Kidney (tissue), 14 donors: Measurements from ENCODE around the gene MLXIPL. TPM values are rescaled to one million over a fixed set of nuclear protein-coding genes. Genes with fewer than 3 reads are reported as not detected.

ENCODE experiments used
- DNase-seq, 5 donors: peaks; one replicate each; pipeline ENCODE4 v3.0.0-alpha.2; 2013 to 2020
- FAIRE-seq: peaks from 2 replicates; lab custom pipeline; 2012; peaks lifted over from hg19 to GRCh38; lab: Jason Lieb, UNC
- H3K27ac ChIP-seq, 2 donors: one replicate each; pipeline ENCODE4 v1.7.0; 2013; ENCODE audit warnings: low read depth in 2 of 2, low read length in 2 of 2, inconsistent platforms in 1 of 2
- H3K27me3 ChIP-seq: one replicate; pipeline ENCODE4 v1.7.1; 2013; ENCODE audit warnings: low read length, inconsistent platforms; ENCODE audit not compliant: control insufficient read depth, insufficient read depth
- H3K36me3 ChIP-seq, 3 donors: one replicate each; pipeline versions ENCODE4 v1.7.0 to v1.7.1; 2013; ENCODE audit warnings: low read length in 3 of 3, control low read depth in 1 of 3, inconsistent platforms in 1 of 3; ENCODE audit not compliant: insufficient read depth in 3 of 3, control insufficient read depth in 2 of 3
- H3K4me1 ChIP-seq, 3 donors: one replicate each; pipeline versions ENCODE4 v1.7.0 to v1.7.1; 2013; ENCODE audit warnings: low read length in 3 of 3, inconsistent platforms in 1 of 3, low read depth in 1 of 3; ENCODE audit not compliant: control insufficient read depth in 2 of 3, insufficient read depth in 2 of 3
- H3K4me3 ChIP-seq, 3 donors: one replicate each; pipeline versions ENCODE4 v1.7.0 to v1.8.1; 2013; ENCODE audit warnings: low read length in 3 of 3, control low read depth in 1 of 3, inconsistent platforms in 1 of 3
- H3K9ac ChIP-seq, 3 donors: one replicate each; pipeline versions ENCODE4 v1.7.0 to v1.7.1; 2013; ENCODE audit warnings: low read length in 3 of 3, control low read depth in 1 of 3, inconsistent platforms in 1 of 3
- H3K9me3 ChIP-seq, 3 donors: one replicate each; pipeline versions ENCODE4 v1.7.0 to v1.7.1; 2013; ENCODE audit warnings: low read length in 3 of 3, control low read depth in 1 of 3, inconsistent platforms in 1 of 3; ENCODE audit not compliant: control insufficient read depth in 2 of 3, insufficient read depth in 1 of 3
- CTCF ChIP-seq: IDR thresholded peaks from 3 replicates; pipeline ENCODE4 v1.5.1; 2012; ENCODE audit warnings: mild to moderate bottlenecking, moderate library complexity, borderline replicate concordance; ENCODE audit not compliant: insufficient read depth; ENCODE audit errors: extremely low read depth
- intact Hi-C: fragments of 100-400 bp; cut with DNase I; formaldehyde crosslinking; loops from one replicate; pipeline ENCODE4 v1.11.1; 2022
- polyA plus RNA-seq: library from polyadenylated mRNA; stranded (reverse); fragments of 350-450 nt; fragmentation: Illumina TruSeq; extraction: RNeasy Lipid Tissue Mini Kit (QIAGEN cat#74804); gene quantifications from one replicate; pipeline ENCODE4 v1.2.3, GENCODE V29; 2014; ENCODE audit warnings: low read depth, low replicate concordance; ENCODE audit not compliant: insufficient read depth
- total RNA-seq: library from RNA; stranded (reverse); fragmentation: NEBNext Ultra II Directional; extraction: Animal tissue kit (Norgen Biotek cat#: 25700); gene quantifications from one replicate; pipeline ENCODE4 v1.2.1, GENCODE V29; 2021
- donor health status: control.
- donor health status: control.
- donor health status: control.
- donor health status: control.
- donor health status: control.
- donor health status: DM: yes; HTN: yes; CAD: no.
- donor health status: Normal renal cell carcinoma (clear cell type).

Gene MLXIPL
- total and polyA plus RNA-seq, 2 donors from 2014 or later, result 26.2 to 27.9 TPM

GRCh38 chr7:73547841-73548240, 76.5 kb downstream of the MLXIPL start:
- no peak for FAIRE-seq
- H3K4me3 ChIP-seq, result no peak overlapping the region

GRCh38 chr7:73544678-73545077, 79.6 kb downstream of the MLXIPL start:
- no peak overlapping the region for H3K27ac ChIP-seq
- no peaks in the 10 kb centered on the region for H3K27me3 ChIP-seq
- H3K4me3 ChIP-seq, result no peak overlapping the region
- TF ChIP-seq CTCF, result no peak
- H3K9me3 ChIP-seq, result no peaks in the 10 kb centered on the region
- H3K4me1 ChIP-seq, result peaks cover 0 to 2% (median 0%) of the 10 kb centered on the region in 3 donors
- no peak for DNase-seq
- intact Hi-C loops, result no loop called here
- no peak for FAIRE-seq
- peaks cover 5 to 22% (median 20%) of the 10 kb centered on the region in 3 donors for H3K36me3 ChIP-seq
- no peak overlapping the region for H3K9ac ChIP-seq

More at GRCh38 chr7:73547841-73548240, 76.5 kb downstream of the MLXIPL start:
- H3K9me3 ChIP-seq, result no peaks in the 10 kb centered on the region
- H3K36me3 ChIP-seq, result peaks cover 2 to 14% (median 9%) of the 10 kb centered on the region in 3 donors
- H3K4me1 ChIP-seq, result peaks cover 0 to 2% (median 0%) of the 10 kb centered on the region in 3 donors
- intact Hi-C loops, result no loop called here
- H3K9ac ChIP-seq, result no peak overlapping the region
- no peak overlapping the region for H3K27ac ChIP-seq
- no peak for DNase-seq
- no peaks in the 10 kb centered on the region for H3K27me3 ChIP-seq
- TF ChIP-seq CTCF, result no peak

Other genes with a start within 250 kb of the MLXIPL start
- 0.22 TPM for gene FZD9, start 190.7 kb downstream of the MLXIPL start, total RNA-seq
- gene FZD9, start 190.7 kb downstream of the MLXIPL start, polyA plus RNA-seq, result not detected
- gene BAZ1B, start 102.2 kb downstream of the MLXIPL start, total RNA-seq, result 52.0 TPM
- 10.4 TPM for gene BAZ1B, start 102.2 kb downstream of the MLXIPL start, polyA plus RNA-seq
- gene BCL7B, start 66.8 kb downstream of the MLXIPL start, total RNA-seq, result 55.4 TPM
- gene BCL7B, start 66.8 kb downstream of the MLXIPL start, polyA plus RNA-seq, result 67.3 TPM
- gene TBL2, start 45.9 kb downstream of the MLXIPL start, total RNA-seq, result 33.6 TPM
- 18.8 TPM for gene TBL2, start 45.9 kb downstream of the MLXIPL start, polyA plus RNA-seq
- gene VPS37D, start 43.3 kb upstream of the MLXIPL start, total RNA-seq, result 13.2 TPM
- gene VPS37D, start 43.3 kb upstream of the MLXIPL start, polyA plus RNA-seq, result 19.3 TPM
- gene DNAJC30, start 58.9 kb upstream of the MLXIPL start, total RNA-seq, result 15.0 TPM
- gene DNAJC30, start 58.9 kb upstream of the MLXIPL start, polyA plus RNA-seq, result 28.6 TPM
- 61.0 TPM for gene BUD23, start 59.1 kb upstream of the MLXIPL start, total RNA-seq
- 92.7 TPM for gene BUD23, start 59.1 kb upstream of the MLXIPL start, polyA plus RNA-seq
- gene STX1A, start 95.1 kb upstream of the MLXIPL start, total RNA-seq, result 7.4 TPM
- gene STX1A, start 95.1 kb upstream of the MLXIPL start, polyA plus RNA-seq, result 2.2 TPM
- gene ABHD11, start 114.3 kb upstream of the MLXIPL start, total RNA-seq, result 95.7 TPM
- gene ABHD11, start 114.3 kb upstream of the MLXIPL start, polyA plus RNA-seq, result 55.3 TPM
- 180 TPM for gene CLDN3, start 145.7 kb upstream of the MLXIPL start, total RNA-seq
- gene CLDN3, start 145.7 kb upstream of the MLXIPL start, polyA plus RNA-seq, result 76.5 TPM
- 342 TPM for gene CLDN4, start 206.5 kb upstream of the MLXIPL start, total RNA-seq
- 82.6 TPM for gene CLDN4, start 206.5 kb upstream of the MLXIPL start, polyA plus RNA-seq
- 19.3 TPM for gene METTL27, start 218.0 kb upstream of the MLXIPL start, total RNA-seq
- gene METTL27, start 218.0 kb upstream of the MLXIPL start, polyA plus RNA-seq, result 12.9 TPM
- gene TMEM270, start 236.6 kb upstream of the MLXIPL start, total RNA-seq, result 0.50 TPM
- not detected for gene TMEM270, start 236.6 kb upstream of the MLXIPL start, polyA plus RNA-seq